ENCODE data around the gene ANO7.
"Not testable (repeated sequence)": the region's sequence is repeated elsewhere in the genome, so short reads cannot be mapped to it uniquely, and the experiment has no call there.

Gene ANO7

DNA sequence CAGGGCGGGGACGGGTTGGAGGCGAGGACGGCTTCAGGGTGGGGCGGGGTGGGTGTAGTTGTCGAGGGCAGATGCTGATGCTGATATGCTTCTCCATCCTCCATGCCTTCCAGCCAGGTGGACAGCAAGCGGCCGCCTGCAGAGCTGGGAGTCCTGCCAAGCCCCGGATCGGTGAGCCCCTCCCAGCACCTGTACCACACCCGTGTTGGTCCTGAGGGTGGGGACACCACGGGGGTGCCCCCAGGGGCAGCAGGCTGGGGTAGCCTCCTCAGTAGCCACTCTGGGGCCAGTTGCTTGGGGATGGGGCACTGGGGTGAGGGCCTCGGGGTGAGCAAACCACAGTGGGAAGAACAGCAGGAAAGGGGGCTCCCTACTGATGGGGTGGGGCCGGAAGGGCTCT, 2.6 kb downstream of the ANO7 start:
- DNase-seq (ENCODE audit: low read depth in 2 of 2), result no peak

DNA sequence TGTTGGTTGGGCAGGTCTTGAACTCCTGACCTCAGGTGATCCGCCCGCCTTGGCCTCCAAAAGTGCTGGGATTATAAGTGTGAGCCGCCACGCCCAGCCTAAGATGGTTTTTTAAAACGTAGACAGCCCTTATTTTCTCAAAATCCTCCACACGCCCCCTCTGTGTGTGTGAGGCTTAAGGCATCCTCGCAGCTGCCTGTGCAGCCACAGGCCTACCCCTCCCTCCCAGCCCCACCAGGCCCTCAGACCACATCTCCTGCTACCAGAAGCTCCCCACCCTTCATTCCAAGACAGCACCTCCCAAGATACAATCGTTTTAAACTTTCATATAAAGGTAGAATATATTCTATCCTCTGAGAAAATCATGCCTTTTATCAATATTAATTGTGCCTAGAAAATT, 4.8 kb downstream of the ANO7 start:
- DNase-seq (ENCODE audit: low read depth in 2 of 2), result no peak

DNA sequence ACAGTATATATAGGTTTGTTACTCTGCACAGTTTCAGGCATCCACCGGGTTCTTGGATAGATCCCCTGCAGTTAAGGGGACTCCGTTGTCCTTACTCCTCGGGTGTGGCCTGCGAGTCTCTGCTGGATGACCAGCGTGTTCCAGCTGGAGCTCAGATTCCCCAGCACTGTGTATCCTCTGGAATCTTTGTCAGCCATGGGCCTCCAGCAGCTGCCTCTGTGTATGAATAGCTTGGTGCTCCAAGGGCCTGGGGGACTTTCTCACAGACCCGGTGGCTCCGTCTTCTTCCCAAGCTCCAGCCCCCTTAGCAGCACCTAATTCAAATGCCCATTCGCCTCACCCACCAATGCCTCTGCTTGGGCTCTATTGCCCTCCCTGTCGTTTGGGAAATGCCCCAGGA, 6.3 kb downstream of the ANO7 start:
- no peak for DNase-seq (ENCODE audit: low read depth in 2 of 2)

DNA sequence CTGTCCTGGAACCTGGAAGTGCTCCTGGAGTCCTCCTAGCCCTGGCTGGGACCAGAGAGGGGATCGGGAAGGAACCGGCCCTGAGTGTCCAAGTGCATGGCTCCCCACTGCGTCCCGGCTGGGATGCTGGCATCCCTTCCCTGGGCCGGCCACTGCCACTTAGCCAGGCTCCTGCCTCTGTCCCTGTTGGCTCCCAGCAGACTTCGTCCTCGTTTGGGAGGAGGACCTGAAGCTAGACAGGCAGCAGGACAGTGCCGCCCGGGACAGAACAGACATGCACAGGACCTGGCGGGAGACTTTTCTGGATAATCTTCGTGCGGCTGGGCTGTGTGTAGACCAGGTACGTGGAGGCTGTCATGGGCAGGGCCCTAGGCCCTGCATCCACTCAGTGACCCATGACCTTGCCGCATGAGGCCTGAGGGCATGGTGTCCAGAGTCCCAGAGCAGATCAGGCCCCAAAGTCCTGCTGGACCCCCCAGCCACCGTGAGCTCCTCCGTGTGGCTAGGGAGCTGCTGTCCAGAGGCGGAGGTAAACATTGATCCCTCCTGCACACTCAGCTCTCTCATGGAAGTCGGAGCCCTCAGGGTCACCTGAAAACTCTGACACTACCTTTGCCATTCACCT, 7.1 kb downstream of the ANO7 start:
- DNase-seq (ENCODE audit: low read depth in 2 of 2), result no peak

DNA sequence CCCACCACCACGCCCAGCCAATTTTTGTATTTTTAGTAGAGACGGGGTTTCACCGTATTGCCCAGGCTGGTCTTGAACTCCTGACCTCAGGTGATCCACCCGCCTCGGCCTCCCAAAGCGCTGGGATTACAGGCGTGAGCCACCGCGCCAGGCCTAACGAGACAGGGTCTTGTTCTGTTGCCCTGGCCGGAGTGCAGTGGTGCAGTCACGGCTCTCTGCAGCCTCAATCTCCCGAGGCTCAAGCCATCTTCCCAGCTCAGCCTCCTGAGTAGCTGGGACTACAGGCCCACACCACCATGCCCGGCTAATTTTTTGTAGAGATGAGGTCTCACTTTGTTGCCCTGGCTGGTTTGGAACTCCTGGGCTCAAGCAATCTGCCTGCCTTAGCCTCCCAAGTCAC, 8.8 kb downstream of the ANO7 start:
- DNase-seq (ENCODE audit: low read depth in 2 of 2), result not testable (repeated sequence)

DNA sequence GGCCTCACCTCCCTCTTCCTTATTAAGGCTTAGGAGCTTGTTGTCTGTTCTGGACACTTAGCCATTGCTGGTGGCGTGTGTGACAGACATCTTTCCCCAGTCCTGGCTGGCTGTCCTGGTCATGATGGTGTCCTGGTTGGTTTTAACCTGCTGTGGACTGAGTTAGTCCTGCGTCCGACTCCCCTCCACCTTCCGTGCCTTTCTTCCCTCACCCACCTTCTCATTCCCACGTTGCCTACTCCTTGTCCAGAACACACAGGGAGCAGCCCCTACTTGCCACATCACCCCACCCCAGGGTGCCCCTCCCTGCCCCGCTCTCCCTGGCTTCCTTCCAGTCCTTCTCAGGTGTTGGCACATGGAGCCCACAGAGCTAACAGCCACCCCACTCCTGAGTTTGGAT, 9.5 kb downstream of the ANO7 start:
- DNase-seq (ENCODE audit: low read depth in 2 of 2), result no peak

DNA sequence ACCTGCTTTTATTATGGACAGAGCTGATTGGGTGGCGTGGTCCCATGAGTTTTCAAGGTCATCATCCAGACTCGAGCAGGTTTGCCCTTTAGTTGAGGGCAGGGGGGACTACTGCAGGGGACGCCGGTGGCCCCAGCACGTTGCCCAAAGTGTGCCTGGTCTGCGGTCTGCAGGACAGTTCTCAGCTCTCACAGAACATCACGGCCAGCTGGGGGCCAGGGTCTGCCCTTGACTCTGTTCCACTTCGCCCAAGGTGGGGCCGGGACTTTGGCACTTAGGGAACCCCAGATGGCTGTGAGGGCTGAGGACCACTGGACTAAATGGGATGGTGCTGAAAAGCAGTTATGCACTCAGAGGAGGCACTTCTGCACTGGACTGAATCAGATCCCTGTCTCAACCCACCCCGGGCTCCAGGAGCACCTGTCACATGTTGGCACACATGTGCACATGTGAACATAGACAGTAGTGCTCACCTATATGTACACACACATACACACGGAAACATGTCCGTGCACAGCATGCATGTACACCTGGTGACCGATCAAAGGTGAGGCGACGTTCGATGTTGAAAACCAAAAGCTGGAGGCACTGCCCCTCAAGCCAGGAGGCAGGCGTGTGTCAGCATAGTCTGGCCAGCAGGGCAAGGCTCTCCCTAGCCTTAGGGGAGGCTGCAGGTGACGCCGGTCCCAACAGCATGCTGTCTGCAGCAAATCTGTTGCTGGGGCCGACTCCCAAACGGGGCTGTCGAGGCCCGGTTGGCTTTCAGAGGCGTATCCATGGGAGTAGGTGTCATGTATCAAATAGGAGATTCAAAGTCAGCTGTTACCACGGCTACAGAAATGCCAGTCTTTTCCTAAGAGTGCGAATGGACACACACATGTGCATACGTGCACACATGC, 10.2 kb downstream of the ANO7 start:
- DNase-seq (ENCODE audit: low read depth in 2 of 2), result no peak

DNA sequence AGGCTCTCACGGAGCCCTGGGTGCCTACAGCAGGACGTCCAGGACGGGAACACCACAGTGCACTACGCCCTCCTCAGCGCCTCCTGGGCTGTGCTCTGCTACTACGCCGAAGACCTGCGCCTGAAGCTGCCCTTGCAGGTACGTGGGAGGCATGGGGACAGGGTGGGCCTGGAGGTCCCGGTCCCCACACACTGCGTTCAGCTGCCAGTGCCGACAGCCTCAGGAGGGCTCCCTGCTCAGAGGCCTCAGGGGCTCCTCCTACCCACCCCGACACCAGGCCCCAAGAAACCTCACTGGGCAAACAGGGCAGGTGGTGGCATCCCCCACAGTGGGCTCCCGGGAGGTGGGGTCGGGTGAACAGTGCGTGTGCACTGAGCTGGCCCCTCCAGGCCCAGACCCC, 10.8 kb downstream of the ANO7 start:
- no peak for DNase-seq (ENCODE audit: low read depth in 2 of 2)

DNA sequence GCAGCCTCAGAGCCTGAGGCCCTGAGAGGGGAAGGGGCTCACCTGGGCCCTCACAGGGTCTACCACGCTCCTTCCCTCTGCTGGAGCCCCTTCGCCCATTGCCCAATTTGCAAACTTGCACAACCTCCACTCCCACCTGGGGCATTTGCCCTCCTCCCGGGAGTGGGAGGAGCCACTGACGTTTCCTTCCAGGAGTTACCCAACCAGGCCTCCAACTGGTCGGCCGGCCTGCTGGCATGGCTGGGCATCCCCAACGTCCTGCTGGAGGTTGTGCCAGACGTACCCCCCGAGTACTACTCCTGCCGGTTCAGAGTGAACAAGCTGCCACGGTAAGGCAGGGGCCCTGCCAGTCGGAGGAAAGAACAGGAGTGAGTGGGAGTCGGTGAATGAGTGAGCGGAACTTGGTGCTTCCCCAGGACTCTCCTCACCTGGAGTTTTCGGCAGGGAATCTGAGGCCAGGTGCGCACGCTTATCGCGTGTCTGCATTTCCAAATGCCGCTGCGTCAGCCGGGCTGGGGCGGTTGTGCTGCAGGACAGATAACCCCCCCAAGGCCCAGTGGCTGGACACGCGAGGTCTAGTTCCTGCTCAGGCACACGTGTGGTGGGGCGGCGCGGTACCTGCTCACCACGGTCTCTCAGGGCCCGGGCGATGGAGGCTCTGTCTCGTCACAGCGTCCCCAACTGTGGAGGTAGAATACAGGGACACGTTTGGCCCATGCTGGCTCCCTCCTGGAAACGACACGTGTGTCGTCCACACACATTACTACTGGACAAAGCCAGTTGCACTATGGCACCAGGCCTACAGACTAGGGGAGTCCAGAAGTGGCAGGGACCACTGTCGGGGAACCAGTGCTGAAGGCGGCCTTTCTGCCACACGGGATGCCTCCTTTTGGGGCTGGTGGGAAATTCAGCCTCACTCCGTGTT, 11.7 kb downstream of the ANO7 start:
- no peak for DNase-seq (ENCODE audit: low read depth in 2 of 2)

DNA sequence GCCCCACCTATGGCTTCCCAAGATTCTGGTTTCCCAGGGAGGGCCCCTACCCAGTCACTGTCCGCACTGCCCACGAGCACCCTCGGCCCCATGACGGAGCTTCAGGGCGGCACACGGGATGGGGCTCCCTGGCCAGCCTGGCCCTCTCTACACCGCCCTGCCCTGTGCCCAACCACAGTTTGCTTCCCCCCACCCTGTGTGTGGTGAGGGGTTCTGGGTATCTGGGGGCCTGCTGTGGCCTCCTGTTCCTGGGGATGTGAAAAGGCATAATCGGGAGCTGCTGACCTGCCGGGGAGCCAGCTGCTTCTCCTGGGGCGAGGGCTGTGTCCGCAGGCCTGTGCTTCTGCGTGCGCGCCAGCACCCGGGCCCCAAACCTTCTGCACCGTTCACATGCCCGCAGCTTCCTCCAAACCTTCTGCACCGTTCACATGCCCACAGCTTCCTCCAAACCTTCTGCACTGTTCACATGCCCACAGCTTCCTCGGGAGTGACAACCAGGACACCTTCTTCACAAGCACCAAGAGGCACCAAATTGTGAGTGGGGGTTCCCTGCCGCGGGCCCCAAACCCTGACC, 12.4 kb downstream of the ANO7 start:
- no peak for DNase-seq (ENCODE audit: low read depth in 2 of 2)

DNA sequence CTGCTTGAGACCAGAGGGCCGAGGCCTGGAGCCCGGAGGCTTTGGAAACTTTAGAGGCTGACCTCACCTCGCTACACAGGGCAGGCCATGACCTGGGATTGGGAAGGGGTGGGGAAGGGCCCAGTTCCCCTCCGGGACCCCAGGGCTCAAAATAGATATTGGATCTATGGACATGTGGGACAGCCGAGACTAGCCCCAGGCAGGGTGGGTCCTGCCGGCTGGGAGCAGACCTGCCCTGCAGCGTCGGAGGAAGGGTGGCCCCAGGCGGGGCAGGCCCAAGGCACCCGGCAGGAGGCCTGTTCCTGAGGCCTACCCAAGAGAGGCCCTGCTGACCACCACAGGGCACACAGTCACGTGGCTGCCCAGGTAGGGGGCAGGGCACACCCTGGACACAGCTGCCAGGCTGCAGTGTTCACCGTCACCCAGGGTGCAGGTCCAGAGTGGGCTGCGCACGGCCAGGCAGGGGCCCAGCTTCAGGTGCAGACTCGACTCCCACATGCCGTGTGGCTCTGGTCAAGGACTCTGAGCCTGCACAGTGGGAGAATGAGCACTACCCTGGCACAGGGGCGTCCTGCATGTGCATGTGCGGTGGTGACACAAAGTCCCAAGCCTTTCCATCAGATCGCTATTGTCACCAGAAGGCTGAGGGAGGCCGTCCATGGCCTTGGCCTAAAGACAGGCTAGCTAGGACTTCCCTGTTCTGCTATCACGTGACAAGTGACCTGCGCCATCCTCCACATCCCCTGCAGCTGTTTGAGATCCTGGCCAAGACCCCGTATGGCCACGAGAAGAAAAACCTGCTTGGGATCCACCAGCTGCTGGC, 13.2 kb downstream of the ANO7 start:
- DNase-seq (ENCODE audit: low read depth in 2 of 2), result no peak

DNA sequence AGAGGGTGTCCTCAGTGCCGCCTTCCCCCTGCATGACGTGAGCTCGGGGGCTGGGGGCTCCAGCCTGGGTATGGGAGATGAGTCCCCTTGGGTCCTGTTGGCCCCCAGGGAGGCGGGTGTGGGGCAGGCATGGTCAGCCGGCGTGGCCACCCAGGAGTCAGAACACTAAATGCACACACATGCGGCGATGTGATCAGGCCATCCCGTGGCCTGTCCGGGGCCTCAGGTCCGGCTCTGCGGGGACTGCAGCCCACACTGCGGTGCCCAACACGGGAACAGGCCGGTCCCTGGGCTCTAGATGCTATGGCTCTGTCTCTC, 13.8 kb downstream of the ANO7 start:
- DNase-seq (ENCODE audit: low read depth in 2 of 2), result no peak

DNA sequence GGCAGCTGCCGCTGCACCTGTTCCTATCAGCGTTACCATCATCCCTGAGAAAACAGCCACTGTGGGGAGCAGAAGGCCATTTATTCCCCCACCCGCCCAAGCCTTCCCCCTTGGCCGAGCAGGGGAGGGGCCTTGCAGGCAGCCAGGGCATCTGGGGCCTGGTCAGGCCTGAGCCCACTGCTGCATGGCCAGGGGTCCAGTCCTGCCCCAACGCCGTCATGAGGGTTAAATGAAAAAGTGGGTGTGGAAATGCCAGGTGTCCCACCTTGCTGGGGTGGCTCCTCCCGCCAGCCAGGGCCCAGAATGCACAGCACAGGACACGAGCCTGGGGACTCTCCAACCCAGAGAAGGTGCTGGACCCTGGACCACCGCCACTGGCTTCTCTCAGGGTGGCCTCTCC, 14.2 kb downstream of the ANO7 start:
- no peak for DNase-seq (ENCODE audit: low read depth in 2 of 2)

DNA sequence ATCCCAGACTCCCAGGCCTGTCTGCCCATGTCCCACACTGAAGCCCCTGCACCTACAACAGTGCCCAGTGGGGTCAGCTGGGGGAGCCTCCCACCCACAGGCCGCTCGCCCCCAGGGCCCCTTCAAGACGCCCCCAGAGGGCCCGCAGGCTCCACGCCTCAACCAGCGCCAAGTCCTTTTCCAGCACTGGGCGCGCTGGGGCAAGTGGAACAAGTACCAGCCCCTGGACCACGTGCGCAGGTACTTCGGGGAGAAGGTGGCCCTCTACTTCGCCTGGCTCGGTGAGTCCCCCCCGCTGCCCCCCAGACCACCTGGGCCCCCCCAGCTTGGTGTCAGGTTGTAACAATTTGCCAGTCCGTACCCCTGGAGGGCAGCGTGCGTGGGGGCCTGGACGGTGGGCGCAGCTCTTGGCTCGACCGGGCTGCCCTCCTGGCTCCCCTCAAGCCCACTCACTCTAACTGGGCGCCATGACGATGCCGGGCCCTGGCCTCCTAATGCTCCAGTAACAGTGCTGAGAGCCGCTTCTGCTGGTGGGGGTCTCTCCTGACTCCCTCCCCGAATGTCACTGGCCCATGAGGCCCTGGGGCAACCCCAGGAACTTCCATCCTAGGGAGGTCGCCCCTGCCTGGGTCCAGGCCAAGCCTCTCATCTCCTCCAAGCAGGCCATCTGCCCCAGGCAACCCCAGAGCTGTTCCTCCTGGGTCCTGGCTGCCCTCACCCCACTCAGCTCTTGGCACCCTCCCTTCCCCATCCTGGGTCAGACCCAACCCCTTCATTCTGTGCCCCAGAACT, 14.9 kb downstream of the ANO7 start:
- DNase-seq (ENCODE audit: low read depth in 2 of 2), result no peak

DNA sequence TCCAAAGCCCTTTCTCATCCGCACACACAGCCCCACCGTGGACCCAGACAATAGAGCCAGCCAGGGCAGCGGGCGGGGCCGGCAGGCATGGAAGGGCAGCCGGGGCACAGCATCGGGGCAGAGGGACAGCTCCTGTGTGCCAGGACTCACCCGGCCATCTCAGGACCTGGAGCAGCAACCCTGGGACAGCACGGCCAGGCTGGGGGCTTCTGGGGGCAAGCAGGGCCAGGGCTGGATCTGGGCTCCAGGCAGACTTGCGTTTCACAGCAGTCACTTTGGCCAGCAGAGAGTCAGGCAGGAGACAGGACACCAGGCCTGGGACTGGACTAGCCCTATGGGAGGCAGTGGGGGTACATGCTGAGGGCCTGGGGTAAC, 15.5 kb downstream of the ANO7 start:
- no peak for DNase-seq (ENCODE audit: low read depth in 2 of 2)

DNA sequence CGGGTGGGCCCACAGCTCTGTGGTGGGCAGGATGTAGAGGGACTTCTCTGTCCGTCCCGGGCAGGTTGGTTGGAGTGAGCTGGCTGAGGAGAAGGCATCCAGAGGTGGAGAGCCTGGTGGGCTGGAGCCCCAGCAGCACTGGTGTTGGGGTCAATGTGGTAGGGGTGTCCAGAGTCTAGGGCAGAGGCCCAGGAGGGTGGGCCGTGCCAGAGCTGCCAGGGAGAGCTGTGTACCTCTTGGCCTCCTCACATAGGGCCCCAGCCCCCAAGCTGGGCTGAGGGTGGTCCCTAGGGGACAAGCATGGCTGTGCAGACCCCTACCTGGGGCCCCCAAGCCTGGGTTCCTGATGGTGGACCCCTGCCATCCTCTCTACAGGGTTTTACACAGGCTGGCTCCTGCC, 16.0 kb downstream of the ANO7 start:
- DNase-seq (ENCODE audit: low read depth in 2 of 2), result no peak

DNA sequence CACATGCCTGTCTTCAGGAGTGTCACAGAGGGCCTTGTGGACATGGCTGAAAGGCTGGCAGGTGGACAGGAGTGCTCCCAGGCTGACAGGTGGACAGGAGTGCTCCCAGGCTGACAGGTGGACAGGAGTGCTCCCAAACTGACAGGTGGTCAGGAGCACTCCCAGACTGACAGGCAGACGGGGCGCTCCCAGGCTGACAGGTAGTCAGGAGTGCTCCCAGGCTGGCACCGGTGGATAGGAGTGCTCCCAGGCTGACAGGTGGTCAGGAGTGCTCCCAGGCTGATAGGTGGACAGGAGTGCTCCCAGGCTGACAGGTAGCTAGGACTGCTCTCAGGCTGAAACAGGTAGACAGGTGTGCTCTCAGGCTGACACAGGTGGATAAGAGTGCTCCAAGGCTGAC, 16.6 kb downstream of the ANO7 start:
- no peak for DNase-seq (ENCODE audit: low read depth in 2 of 2)

DNA sequence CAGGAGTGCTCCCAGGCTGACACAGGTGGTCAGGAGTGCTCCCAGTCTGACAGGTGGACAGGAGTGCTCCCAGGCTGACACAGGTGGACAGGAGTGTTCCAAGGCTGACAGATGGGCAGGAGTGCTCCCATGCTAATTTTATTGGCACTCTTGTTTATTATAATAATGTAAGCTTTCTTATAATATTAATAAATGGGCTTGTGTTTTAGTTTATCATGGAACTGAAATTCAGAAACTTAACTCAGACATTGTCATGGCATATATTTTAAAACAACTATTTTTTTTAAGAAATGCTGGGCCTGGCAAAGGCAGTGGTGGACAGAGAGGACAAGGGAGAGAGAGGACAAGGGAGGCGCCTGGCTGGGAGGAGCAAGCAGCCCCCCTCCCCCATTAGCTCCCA, 18.7 kb downstream of the ANO7 start:
- no peak for DNase-seq (ENCODE audit: low read depth in 2 of 2)

DNA sequence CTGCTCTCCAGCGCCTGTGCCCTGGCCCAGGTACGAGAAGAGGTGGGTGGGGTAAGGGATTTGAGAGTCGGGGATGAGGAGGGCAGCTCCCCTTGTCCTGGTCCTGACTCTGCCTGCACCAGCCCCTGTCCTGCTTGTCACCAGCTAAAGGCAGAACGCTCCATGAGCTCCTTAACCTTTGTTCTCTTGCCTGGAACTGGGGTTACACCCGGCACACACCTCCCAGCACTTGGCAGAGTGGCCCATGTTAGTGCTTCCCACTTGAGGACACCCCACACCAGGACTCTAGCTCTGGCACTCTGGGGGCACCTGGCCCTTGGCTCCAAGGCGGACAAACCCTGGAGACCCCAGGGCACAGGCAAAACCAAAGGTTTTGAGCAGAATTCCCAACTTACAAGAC, 19.2 kb downstream of the ANO7 start:
- no peak for DNase-seq (ENCODE audit: low read depth in 2 of 2)

DNA sequence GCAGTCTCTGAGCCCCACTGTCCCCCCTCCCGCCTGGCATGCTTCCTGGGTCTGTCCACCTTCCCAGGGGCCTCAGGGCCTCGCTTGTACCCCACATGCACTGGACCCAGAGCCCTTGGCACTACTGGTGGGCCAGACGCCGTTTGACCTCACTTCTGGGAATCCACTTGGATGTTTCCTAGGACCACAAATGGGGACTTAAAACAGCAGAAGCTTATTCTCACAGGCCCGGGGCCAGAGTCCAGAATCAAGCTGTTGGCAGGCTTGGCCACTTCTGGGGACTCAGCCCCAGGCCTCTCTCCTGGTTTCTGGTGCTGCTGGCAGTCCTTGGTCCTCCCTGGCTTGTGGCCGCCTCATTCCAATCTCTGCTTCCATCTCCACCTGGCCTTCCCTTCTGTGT, 19.6 kb downstream of the ANO7 start:
- no peak for DNase-seq (ENCODE audit: low read depth in 2 of 2)

DNA sequence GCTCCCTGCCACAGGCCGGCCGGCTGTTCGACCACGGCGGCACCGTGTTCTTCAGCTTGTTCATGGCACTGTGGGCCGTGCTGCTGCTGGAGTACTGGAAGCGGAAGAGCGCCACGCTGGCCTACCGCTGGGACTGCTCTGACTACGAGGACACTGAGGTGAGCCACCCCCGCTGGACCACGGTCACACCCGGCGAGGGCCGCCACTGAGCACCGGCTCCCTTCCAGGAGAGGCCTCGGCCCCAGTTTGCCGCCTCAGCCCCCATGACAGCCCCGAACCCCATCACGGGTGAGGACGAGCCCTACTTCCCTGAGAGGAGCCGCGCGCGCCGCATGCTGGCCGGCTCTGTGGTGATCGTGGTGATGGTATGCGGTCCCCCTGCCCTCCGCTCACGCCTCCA, 20.8 kb downstream of the ANO7 start:
- DNase-seq (ENCODE audit: low read depth in 2 of 2), result no peak
